Fibroblast of villous mesenchyme (primary cell): Measurements from ENCODE around the gene PLEKHB1. TPM values are rescaled to one million over a fixed set of nuclear protein-coding genes. Genes with fewer than 3 reads are reported as not detected.

ENCODE experiments used
- DNase-seq: peaks from one replicate; pipeline ENCODE4 v3.0.0-alpha.2; 2010; ENCODE audit warnings: low read depth
- H3K4me3 ChIP-seq: 2 replicates; pipeline ENCODE4 v1.5.1; 2011; ENCODE audit warnings: low read depth, mild to moderate bottlenecking, low read length
- total RNA-seq: library from RNA; depleted of rRNA; stranded (reverse); fragments of >200 nt; gene quantifications from 2 replicates; pipeline ENCODE4 v1.2.3, GENCODE V29; 2012
- TF ChIP-seq, protein P1 (sequence below): IDR thresholded peaks from 2 replicates; pipeline ENCODE4 v1.5.1; 2012; ENCODE audit warnings: low read depth, mild to moderate bottlenecking, low read length; ENCODE audit not compliant: insufficient read depth

The PLEKHB1 gene, protein sequence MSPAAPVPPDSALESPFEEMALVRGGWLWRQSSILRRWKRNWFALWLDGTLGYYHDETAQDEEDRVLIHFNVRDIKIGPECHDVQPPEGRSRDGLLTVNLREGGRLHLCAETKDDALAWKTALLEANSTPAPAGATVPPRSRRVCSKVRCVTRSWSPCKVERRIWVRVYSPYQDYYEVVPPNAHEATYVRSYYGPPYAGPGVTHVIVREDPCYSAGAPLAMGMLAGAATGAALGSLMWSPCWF
- under 0.01 TPM in 1 of 2 replicates, not detected in the other for total RNA-seq

DNA sequence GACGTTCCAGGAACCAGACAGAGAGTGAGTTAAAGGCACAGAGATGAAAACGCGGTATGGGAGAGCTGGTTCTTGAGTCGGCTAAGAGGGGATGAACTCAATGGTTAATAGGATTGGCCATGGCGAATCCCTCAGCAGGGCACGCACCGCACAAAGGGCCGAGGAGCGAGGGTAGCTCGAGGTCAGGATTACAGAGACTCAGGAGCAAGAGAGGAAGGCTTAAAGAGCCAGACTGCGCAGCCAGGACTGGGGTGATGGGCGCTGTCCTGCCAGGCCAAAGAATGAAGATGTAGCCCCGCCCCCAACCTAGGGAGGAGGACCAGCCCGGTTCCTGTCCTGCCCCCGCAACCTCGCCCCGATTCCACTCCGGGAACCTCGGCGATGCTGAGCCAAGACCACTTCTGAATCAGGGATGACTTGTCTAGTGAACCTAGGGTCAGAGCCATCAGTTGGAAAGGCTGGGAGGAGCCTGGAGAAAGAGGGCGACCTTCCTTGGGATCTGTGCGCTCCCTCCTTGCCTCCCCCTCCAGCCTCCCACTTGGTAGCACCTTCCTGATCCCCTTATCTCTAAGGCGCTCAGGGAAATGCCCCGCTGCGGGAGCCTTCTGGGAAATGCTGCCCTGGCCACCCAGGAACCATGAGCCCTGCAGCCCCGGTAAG lies at the start of gene PLEKHB1:
Gene PLEKHB1 (plus strand): TSS at position 610 of the 660 bp plus-strand sequence. CDS start 28 bp downstream, at position 638.
- H3K4me3 ChIP-seq: no peak within 1 kb of the TSS
- DNase-seq: no peak
- TF ChIP-seq, protein P1, sequence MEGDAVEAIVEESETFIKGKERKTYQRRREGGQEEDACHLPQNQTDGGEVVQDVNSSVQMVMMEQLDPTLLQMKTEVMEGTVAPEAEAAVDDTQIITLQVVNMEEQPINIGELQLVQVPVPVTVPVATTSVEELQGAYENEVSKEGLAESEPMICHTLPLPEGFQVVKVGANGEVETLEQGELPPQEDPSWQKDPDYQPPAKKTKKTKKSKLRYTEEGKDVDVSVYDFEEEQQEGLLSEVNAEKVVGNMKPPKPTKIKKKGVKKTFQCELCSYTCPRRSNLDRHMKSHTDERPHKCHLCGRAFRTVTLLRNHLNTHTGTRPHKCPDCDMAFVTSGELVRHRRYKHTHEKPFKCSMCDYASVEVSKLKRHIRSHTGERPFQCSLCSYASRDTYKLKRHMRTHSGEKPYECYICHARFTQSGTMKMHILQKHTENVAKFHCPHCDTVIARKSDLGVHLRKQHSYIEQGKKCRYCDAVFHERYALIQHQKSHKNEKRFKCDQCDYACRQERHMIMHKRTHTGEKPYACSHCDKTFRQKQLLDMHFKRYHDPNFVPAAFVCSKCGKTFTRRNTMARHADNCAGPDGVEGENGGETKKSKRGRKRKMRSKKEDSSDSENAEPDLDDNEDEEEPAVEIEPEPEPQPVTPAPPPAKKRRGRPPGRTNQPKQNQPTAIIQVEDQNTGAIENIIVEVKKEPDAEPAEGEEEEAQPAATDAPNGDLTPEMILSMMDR: no peak

DNA sequence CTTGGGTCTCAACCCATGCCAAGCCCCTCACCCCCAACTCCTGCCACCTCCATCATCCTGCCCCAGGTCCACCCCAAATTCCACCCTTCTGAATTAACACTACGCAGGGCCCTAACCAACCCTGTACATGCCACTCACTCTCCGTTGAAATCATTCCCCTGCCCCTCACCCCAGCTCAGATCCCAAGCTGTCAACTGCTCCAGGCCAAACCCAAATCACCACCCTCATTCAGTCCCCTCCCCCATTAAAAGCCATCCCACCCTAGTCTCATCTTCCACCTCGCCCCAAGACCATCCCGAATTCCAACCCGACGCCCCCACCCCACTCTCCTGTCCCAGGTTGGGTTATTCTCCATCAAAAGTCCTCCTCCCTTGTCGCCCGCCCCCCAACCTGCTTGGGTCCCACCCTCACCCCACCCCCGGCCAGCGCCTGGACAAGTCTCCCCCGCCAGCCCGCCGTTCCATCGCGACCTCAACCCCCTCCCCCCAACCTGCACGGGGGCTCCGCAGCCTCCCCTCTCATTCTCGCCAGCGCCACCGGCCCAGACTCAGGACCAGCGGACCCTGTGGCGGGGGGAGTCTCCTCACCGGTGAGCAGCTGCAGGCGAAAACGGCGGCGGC lies 48.9 kb upstream of the PLEKHB1 start:
- DNase-seq: no peak
- H3K4me3 ChIP-seq: peak overlapping the region; percentile 78
- TF ChIP-seq, protein P1: no peak

DNA sequence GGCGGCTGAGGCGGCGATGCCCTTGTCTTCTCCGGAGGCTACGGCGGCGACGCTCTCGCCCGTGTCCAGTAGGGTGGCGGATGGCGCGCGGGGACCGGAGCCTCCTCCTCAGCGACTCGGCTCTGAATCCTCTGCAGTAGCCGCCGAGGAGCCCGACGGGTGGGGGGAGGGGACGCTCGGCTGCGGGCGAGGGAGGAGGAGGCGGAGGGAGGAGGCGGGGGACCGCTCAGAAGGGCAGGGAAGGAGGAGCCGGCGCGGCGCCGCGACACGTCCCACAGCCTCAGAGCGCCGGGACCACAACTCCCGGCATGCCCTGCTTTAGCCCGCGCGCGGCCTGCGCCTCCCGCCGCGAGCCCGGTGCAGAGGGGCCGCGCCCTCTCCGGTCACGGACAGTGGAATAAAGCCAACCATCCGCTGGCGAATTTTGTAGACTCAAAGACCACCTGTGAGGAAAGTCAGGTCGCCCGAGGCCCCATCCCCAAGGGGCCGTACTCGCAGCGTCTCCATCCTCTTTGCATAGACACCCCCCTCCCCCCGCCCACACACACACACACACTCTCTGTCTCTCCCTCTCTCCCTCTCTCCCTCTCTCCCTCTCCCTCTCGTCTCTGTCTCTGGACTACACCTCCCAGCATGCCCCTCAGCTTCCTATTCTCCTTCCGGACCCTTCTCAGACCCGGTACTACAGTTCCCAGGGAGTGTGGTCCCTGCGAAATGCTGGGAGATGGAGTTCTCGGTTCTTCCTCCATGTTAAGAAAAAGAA lies 48.2 kb upstream of the PLEKHB1 start, which contains the start of gene FAM168A:
Gene FAM168A (minus strand): TSS at position 157 of the 763 bp plus-strand sequence. CDS start 129,638 bp downstream, outside the sequence.
- TF ChIP-seq, protein P1: peak; percentile 12
- H3K4me3 ChIP-seq: peak within 1 kb of the TSS; percentile 78
- peak; percentile 96 for DNase-seq

DNA sequence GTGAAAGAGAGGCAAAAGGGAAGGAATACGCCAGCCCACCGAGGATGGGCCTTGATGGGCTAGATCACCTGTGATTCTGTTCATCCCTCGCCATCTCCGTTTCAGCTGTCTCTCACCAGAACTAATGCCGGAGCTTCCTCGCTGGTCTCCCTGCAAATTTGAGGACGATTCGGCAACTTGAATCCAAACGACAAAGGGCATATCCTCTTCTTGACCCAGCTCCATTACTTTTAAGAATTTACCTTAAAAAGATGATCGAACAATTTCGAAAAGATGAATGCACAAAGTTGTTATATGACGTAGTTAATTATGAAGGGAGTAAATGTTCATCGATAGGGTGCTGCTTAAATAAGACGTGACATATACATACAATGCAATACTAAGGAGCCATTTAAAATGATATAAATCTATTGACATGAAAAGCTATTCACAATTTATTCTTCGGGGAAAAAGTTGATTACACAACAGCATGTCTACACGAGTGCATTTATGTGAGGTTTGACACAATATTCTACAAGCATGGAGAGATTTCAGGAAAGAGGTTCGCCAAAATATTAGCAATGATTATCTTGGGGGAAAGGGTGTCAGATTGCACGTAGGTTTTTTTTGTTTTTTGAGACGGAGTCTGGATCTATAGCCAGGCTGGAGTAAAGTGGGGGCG lies 47.5 kb upstream of the PLEKHB1 start:
- TF ChIP-seq, protein P1: no peak
- DNase-seq: no peak
- H3K4me3 ChIP-seq: peak overlapping the region; percentile 78

DNA sequence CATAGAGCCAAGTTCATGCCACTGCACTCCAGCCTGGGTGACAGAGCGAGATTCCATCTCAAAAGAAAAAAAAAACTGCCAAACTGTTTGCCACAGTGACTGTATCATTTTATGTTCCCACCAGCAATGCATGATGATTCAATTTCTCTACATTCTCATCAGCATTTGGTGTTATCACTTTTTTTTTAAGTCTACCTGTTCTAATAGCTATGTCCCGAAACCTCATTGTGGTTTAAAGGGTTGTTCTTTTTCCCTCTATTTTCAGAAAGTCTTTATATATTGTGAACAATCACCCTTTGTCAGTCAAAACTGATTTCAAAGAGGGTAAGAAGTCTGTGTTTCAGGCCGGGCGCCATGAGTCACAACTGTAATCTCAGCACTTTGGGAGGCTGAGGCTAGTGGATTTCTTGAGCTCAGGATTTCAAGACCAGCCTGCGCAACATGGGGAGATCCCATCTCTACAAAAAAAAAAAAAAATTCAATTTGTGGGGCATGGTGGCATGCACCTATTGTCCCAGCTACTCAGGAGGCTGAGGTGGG lies 33.7 kb upstream of the PLEKHB1 start:
- TF ChIP-seq, protein P1: no peak
- no peak overlapping the region for H3K4me3 ChIP-seq

DNA sequence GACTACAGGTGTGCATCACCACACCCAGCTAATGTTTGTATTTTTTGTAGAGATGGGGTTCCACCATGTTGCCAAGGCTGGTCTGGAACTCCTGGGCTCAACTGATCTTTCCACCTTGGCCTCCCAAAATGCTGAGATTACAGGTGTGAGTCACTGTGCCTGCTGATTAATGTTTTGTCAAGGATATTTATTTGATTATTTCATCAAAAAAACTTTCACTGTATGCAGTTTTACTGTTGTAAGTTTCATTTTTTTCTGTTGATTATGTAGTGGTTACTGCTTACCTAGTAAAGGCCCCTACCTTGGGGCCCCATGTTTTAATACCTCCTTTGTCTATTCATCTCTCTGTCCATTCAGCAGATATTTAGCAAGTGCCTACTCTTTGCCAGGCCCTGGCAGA lies 31.8 kb upstream of the PLEKHB1 start:
- no peak for DNase-seq
- H3K4me3 ChIP-seq: no peak overlapping the region
- TF ChIP-seq, protein P1: no peak

More for the DNA sequence above, 33.7 kb upstream of the PLEKHB1 start:
- no peak for DNase-seq
